IPS-NIHi7 (cell line): ENCODE data around the gene UNC13C.
"Not testable (repeated sequence)": the region's sequence is repeated elsewhere in the genome, so short reads cannot be mapped to it uniquely, and the experiment has no call there.

ENCODE experiments used
- DNase-seq: peaks from one replicate; pipeline ENCODE4 v3.0.0; 2012; ENCODE audit warnings: mixed read lengths; ENCODE audit errors: extremely low spot score

The UNC13C gene

DNA sequence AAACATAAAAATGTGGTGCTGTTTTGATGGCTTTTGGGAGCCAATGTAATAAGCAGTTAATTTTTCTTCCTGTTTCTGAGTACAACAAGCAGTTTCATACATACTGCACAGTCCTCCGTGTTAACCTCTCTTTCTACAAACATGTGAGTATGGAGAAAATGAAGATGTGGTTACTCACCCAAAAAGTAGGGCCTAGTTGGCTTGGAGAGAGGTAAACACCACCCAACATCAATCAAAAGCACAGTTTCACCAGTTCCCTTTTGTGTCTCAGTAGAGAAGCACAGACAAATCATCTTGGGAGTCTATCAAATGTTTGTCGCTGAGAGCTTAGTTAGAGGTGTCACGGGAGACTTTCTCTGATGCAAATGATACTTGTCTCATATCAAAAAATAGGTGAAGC lies 320.2 kb downstream of the UNC13C start:
- no peak for DNase-seq

DNA sequence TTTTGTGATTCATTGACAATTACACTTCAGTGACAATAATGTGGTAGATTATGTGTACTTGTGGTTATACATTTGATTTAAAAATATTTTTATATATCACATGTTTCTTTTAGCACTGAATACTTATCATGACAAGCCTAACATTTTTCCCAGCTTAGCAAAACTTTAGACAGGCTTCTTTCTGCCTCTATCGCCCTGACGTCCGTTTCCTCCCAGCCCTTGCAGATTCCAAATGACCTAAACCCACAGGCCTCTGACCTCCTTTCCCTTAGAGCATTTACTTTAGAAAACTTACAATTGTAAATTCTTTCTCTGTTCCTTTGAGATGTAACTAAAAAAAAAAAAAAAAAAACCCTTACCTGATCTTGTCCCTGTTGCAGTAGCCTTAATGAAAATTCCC lies 326.1 kb downstream of the UNC13C start:
- DNase-seq = no peak

DNA sequence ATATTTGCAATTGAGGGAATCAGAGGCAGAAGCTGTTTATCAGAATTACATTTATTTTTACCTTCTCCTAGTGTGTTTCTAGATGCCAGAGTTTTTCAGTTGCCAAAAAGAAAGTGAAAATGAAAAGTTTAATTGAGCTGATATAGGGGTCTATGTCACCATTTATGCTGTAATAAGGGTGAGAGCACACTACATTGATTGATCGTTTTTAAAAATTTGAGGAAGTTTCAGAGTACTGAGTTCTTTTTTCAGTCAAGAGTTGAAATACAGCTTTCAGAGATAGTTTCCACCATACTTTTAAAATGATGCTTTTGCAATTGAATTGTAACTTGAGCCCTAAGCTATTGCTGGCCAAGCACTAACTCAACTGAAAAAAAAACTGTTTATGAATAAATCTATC lies 326.9 kb downstream of the UNC13C start:
- DNase-seq = no peak

DNA sequence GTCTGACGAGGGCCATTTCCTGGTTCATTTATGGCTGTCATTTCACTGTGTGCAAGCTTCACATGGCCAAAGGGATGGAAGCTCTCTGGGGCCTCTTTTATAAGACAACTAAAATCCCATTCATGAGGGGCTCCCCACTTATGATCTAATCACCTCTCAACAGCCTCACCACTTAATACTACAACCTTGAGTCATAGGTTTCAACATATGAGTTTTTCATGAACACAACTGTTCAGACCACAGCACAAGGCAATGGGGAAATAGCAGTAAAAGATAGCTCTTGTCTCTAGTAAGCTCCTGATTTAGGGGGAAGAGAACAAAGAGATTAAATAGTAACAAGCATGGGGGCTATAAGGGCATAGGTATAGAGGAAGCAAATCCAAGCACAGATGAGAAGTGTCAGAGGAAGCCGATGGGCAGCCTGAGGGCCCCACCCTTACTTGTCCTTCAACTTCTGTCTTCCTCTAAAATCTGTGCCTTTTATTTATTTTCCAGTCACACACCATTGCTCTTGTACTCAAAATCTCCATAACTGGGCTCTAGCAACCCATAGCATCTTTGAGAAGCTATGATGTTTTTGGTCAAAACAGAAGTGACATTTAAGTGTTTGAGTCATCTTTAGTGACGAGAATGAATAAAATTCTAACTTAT lies 329.1 kb downstream of the UNC13C start:
- DNase-seq = no peak

DNA sequence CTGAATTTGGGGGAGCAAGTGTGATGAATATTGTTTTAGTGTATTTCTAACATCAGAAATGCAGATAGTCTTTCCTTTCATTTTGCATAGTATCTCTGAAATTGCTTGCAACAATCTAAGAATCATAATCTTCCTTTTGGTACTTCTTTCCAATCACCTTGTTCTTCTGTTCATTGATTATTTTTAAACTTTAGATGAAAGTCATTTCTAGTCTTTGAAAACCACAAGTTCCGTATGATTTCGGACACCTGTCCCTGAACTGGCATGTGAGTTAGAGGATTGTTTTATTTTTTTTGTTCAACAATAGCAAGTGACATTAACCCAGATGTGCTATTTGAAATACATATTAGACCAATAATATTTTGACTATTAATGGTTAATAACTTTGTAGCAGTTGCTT lies 329.7 kb downstream of the UNC13C start:
- DNase-seq = no peak

DNA sequence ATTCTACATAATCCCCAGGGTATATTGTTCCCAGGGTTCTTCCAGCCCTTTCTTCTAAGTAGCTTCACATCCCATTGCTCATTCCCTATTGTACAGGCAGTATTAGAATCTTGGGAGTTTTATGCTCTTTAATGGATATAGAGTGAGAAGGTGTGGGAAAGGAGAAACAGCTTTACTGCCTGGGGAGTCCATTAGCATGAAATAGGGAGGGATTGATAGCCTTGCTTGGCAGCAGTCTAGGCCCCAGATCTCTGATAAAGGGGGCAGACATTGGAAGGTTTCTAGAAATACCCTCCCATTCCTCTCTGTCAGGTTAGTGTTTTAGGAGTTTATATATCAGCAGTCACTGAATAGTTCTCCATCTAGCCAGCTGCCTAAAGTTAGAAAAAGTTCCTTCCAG lies 334.3 kb downstream of the UNC13C start:
- DNase-seq = peak; percentile 11

DNA sequence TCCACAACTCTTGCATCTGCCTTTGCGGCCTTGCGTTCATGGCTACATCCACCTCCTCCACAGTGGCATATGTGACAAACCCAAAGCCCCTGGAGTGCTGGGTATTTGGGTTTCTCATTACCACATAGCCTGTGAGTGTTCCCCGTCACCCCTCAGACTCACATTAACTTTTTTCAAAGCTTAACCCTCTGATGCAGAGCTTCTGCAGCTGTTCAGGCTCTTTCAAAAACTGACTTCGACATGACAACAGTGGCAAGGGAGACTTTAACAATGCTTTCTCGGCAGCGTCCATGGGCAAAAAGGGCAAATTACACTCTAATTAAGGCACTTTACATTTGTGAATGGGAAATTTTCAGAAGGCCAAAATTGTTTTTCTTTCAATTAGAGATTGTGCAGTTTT lies 343.2 kb downstream of the UNC13C start:
- no peak for DNase-seq

DNA sequence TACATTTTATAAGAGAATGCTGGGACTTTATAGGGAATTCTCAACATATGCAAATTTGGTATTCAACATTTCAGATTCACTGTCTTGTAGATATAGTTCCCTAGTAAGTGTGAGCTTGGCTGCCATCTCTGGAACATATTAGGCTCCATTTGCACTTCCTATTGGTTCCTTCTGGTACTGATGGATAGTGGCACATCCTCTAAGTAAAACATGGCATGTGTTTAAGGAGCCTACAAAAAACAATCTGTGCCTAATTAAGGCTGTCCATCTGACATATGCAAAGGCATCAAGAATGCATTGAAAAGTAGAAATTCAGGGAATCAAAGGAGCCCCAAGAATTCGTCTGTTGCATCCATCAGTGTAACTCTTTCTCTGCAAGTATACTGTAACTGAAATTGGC lies 344.1 kb downstream of the UNC13C start:
- no peak for DNase-seq

DNA sequence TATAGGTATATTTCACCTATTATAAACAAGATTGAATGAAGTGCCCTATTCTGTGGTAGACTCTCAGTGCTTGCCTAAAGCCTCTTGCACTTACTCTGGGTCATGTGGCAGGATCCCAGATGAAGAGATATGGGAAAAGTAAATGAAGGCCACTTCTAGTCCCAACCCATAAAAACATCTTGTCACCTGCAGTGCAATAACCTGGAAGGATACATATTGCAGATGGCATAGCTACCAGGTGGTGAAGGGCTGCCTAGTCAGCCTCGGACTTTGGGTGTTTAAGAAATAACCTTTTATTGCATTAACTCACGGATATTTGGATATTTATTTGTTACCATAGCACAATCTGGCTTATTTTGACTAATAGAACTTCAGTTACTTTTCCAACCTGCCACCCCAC lies 367.1 kb downstream of the UNC13C start:
- no peak for DNase-seq

DNA sequence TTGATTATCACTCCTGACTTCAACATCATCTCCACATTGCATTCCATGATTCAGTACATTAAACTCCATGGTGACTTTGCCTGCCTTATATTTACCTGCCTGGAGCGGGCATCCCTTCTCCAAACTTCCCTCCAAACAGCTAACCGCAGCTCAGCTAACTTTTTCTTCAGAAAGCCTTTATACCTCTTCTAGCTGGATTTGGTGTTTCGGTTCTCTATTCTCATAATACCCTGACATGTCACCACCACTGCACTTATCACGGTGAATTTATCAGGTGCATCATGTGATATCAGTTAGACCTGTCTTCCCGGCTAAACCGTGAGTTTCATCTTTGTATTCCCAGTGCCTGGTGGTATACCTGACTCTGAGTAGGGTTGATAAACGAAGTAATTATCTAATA lies 367.6 kb downstream of the UNC13C start:
- DNase-seq = no peak

DNA sequence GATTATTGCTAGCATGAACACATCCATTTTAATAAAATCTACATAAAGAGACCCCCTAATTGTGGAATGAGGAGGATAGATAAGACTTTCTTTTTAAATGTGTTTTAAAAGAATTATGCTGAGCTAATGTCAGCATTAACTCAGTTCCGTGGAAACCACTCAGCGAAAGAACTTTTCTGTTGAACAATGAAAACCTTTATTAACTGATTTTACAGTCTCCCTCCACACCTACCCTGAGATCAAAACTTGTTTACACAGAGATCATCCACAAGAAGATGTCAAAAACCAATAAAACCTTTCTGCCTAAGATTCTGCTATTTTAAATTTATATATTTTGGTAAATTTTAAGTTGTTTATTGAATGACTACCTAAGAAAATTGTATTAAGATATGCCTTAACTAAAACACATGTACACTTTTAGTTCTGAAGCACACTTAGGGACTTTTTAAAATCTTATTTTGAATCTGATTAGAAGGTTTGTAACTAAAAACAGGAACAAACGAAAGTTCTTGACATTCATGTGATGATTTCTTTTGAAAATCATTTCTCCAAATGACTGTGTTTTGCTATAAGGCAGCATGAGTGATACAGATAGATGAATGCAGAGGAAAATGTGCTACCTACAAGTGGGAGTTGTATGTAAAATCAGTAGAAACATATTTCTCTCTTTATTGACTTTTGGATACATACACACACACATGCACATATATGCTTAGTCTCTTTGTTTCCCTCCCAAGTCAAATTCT lies 369.0 kb downstream of the UNC13C start:
- no peak for DNase-seq

DNA sequence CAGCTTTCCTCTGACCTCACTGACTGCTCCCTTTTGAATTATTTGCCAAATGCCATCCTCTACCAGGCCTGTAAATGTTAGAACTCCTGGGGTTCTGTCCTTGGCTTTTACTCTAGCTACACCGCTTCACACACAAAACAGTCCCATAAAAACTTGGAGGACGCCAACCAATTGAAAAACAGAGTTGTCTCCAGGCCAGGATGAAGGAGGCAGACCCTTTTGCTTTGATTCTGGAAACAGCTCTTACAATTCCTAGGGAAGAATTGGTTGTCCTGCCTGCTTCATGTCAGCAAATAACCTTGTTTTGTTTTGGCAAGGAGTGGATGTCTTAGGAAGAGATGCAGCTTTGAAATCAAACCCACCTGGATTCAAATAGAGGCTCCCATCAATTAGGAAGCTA lies 375.5 kb downstream of the UNC13C start:
- no peak for DNase-seq

DNA sequence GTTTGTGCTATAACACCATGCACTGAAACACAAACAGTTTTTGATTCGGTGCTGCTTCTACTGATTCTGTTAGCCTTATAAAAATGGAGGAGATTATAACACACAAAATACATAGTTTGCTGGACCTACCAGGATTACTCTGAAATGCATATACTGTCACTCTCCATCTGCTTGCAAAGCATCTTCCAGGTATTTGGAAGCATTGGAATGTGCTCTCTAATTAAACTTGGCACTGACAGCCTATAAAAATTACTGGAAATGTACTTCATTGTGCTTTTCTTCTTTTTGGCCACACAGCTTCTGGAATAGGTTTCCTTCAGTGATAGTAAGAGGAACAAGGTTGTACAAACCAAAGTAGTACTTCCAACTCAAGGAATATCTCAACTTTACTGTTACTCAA lies 376.1 kb downstream of the UNC13C start:
- no peak for DNase-seq

DNA sequence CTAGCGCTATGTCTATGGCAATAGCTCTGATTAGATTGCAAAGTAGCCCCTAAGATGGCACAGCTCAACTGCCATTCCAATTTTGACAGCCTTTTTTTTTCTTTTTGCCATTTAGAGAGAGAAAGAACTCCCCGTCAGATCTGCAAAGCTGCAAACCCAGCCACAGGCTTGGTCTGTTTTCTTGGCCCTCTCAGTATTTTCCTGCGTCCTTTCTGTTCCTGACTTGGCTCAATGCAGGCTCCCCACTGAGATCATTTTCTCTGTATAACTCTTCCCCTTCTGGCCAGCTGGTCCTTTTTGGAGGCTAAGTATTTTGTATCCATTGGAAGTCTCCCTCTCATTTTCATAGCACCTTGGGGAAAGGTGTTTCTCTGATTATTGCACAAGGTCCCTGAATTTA lies 386.7 kb downstream of the UNC13C start:
- DNase-seq = no peak

DNA sequence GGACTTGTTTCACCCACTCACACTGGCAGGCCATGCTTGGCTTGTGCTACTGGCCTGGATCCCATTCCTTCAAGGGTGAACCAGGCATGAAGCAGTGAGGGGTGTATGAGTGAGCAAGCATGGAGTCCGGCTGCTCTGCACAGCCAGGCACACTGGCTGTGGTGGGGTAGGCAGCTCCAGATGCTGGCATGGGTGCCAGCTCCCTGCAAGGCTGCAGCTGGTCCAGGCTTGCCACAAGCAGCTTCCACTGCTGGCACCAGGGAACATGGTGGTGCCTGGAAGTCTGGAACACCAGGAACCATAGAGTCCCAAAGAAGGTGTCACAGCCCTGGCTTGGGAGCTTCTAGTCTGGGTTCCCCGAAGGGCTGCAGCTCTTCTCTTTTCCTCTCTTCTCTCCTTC lies 395.1 kb downstream of the UNC13C start:
- no peak for DNase-seq

DNA sequence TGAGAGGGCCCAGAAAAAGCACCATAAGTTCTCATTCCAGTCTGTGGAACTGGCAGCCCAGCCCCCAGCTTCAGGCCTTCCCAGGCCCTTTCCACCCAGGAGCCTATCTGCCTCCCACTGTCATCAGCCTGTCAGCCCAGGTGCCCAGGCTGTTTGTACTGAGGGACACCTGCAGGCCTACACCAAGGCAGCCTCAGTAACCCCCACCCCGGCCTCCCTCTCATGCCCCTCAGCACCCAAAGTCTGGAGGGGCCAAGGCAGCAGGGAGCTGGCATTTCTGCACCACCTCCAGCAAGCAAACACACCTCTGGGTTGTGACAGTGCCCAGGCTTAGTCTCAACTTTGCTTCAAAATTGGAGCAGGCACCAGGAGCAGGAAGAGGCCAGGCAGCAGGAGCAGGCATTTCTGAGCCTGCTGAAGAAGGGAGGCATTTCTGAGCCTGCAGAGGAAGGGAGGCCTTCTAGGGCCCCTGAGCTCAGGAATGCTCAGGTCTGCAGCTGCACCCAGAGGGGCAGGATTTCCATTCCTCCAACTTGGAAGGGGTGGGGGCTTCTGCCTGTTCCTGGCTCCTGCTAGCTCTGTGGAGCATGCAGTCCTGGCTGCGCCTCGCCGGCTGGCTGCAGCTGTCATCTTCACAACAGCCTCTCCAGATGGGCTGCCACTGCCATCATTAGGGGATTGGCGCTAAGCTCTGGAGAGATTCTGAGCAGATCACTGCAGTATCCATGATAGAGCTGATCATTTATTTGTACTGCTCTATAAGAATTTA lies 396.1 kb downstream of the UNC13C start:
- DNase-seq = no peak

DNA sequence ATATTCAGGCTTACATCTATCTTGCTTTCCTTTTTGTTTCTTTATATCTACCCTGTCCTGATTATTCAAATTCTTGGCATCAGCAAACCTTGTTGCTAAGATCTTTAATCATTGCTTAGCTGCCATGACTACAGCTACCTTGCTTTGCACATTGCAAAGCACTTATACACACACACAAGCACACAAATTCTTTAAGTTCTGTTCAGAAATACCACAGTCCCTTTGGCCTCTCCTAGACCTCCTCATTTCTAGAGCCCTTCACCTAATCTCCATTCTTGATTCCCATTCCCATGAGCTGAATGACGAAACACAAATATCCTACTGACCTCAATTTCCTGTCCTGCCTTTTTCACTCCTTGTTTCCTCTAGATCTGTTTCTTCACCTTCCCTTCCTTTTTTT lies 409.6 kb downstream of the UNC13C start:
- DNase-seq = no peak

DNA sequence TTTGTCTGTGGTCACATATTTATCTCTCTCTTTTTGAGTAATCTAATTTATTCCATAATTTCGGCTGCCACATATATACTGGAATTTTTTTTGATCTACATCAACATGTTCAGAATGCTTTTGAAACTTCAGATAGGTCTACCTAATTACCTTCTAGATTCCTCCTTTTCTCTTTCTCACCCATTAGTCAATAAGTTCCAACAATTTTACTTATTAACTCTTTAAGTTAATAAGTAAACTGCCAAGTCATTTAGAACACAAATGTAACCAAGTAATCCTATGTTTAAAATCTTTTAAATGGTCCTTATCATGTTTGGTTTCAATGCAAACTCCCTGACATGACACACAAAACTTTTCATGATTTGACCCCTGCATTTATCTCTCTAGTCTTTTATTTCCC lies 410.5 kb downstream of the UNC13C start:
- DNase-seq = no peak

DNA sequence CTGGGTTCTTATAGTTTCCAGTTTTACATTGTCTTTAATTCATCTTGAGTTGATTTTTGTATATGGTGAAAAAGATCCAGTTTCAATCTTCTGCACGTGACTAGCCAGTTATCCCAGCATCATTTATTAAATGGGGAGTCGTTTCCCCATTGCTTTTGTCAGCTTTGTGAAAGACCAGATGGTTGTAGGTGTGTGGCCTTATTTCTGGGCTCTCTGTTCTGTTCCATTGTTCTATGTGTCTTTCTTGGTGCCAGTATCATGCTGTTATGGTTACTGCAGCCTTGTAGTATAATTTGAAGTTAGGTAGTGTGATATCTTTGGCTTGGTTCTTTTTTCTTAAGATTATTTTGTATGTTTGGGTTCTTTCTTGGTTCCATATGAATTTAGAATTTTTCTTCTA lies 432.2 kb downstream of the UNC13C start:
- DNase-seq = no peak

DNA sequence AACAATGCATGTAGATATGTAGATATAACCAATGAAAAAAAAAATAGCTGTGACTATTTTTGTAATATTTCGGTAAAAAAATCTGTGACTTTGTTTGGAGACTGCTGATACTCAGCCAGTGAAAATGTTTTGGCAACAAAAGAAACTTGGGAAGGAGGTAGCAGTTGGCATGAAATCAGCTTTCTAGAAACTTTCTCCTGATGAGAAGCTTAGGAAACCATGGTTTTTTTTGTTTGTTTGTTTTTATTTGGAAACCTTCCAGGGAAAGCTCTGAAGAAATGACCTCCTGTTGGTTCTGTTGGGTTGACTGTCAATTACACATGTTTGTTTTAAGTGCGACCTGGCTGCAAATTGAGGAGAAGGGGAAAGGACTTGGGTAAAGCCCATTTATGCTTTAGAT lies 445.9 kb downstream of the UNC13C start:
- no peak for DNase-seq

DNA sequence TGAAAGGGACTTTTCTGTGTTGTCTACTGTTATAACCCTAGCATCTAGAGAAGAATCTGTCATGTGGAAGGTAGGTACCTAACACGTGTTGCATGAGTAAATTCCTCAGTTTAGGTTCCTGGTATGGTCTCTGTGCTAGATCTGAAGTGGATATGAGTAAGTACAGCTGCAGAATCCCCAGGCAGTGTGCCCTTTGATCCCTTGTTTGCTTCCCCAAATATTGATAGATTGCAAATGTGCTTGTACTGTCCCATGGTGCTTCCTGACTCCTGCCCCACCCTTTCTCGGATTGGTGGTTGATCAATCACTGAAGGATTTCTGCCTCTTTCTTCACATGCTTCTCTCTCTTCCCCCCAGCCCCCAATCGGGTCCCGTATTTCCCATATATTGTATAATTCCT lies 450.4 kb downstream of the UNC13C start:
- no peak for DNase-seq

DNA sequence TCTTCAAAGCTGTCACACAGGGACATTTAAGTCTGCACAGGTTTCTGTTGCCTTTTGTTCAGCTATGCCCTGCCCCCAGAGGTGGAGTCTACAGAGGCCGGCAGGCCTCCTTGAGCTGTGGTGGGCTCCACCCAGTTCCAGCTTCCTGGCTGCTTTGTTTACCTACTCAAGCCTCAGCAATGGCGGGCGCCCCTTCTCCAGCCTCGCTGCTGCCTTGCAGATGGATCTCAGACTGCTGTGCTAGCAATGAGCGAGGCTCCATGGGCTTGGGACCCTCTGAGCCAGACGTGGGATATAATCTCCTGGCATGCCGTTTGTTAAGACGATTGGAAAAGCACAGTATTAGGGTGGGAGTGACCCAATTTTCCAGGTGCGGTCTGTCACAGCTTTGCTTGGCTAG lies 472.0 kb downstream of the UNC13C start:
- not testable (repeated sequence) for DNase-seq

DNA sequence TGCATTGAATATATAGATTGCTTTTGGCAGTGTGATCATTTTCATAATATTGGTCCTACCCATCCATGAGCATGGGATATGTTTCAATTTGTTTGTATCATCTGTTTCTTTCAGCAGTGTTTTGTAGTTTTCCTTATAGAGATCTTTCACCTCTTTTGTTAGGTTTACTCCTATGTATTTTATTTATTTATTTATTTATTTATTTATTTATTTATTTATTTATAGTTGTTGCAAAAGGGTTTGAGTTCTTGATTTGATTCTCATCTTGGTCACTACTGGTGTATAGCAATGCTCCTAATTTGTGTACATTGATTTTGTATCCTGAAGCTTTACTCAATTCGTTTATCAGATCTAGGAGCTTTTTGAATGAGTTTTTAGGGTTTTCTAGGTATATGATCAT lies 478.2 kb downstream of the UNC13C start:
- DNase-seq = no peak
